DOHH2 (cell line): Measurements from ENCODE around the gene DOCK8.
"Not testable (repeated sequence)": the region's sequence is repeated elsewhere in the genome, so short reads cannot be mapped to it uniquely, and the experiment has no call there.

ENCODE experiments used
- H3F3A ChIP-seq: fragments of 200-600 bp; sonication (generic), shearing (Covaris generic); 2 replicates; pipeline ENCODE4 v1.6.0; 2016; ENCODE audit warnings: antibody characterized with exemption, mild to moderate bottlenecking; ENCODE audit not compliant: control insufficient read depth, insufficient read depth
- H3K27ac ChIP-seq: fragments of 200-600 bp; sonication (generic); 2 replicates; pipeline ENCODE4 v1.5.1; 2014; ENCODE audit warnings: low read depth, mild to moderate bottlenecking, low read length, moderate library complexity
- H3K27me3 ChIP-seq: fragments of 200-600 bp; sonication (generic); 2 replicates; pipeline ENCODE4 v1.6.1; 2014; ENCODE audit warnings: mild to moderate bottlenecking, low read length, mixed read lengths; ENCODE audit not compliant: control insufficient read depth
- H3K36me3 ChIP-seq: fragments of 200-600 bp; sonication (generic); 2 replicates; pipeline ENCODE4 v1.6.1; 2014; ENCODE audit warnings: mild to moderate bottlenecking, low read length, moderate library complexity, mixed read lengths; ENCODE audit not compliant: control insufficient read depth
- H3K4me1 ChIP-seq: fragments of 200-600 bp; sonication (generic); 2 replicates; pipeline ENCODE4 v1.6.1; 2014; ENCODE audit warnings: mild to moderate bottlenecking, low read length, mixed read lengths; ENCODE audit not compliant: control insufficient read depth
- H3K4me2 ChIP-seq: fragments of 200-600 bp; sonication (generic); 2 replicates; pipeline ENCODE4 v1.6.0; 2014; ENCODE audit warnings: mild to moderate bottlenecking, low read length, moderate library complexity
- H3K4me3 ChIP-seq: fragments of 200-600 bp; sonication (generic); 2 replicates; pipeline ENCODE4 v1.5.1; 2014; ENCODE audit warnings: mild to moderate bottlenecking, low read length, mixed read lengths
- H3K79me2 ChIP-seq: fragments of 200-600 bp; sonication (generic); 2 replicates; pipeline ENCODE4 v1.6.1; 2014; ENCODE audit warnings: mild to moderate bottlenecking, low read length, mixed read lengths; ENCODE audit not compliant: control insufficient read depth
- H3K9me2 ChIP-seq: fragments of 200-600 bp; sonication (generic); replicated peaks from 2 replicates; pipeline ENCODE4 v1.6.1; 2014; ENCODE audit warnings: mild to moderate bottlenecking, low read length, mixed read lengths; ENCODE audit not compliant: control insufficient read depth
- H3K9me3 ChIP-seq: fragments of 200-600 bp; sonication (generic); 2 replicates; pipeline ENCODE4 v1.6.1; 2014; ENCODE audit warnings: antibody characterized with exemption, low read length, mixed read lengths; ENCODE audit not compliant: control insufficient read depth, insufficient read depth
- H4K20me1 ChIP-seq: fragments of 200-600 bp; sonication (generic); 2 replicates; pipeline ENCODE4 v1.6.0; 2014; ENCODE audit warnings: low read depth, mild to moderate bottlenecking, antibody characterized with exemption, low read length, moderate library complexity; ENCODE audit not compliant: control insufficient read depth, insufficient read depth
- EZH2phosphoT487 ChIP-seq: fragments of 200-600 bp; sonication (generic); IDR thresholded peaks from 2 replicates; pipeline ENCODE4 v1.6.1; 2017; ENCODE audit warnings: borderline replicate concordance, mild to moderate bottlenecking, antibody characterized with exemption, low read length, moderate library complexity, mixed read lengths
- TF ChIP-seq, protein P1 (sequence below): fragments of 200-600 bp; sonication (generic); IDR thresholded peaks from one replicate; pipeline ENCODE4 v1.5.1; 2014; ENCODE audit warnings: antibody characterized with exemption, mild to moderate bottlenecking, low read depth, low read length; ENCODE audit not compliant: poor library complexity, severe bottlenecking

Gene DOCK8

DNA sequence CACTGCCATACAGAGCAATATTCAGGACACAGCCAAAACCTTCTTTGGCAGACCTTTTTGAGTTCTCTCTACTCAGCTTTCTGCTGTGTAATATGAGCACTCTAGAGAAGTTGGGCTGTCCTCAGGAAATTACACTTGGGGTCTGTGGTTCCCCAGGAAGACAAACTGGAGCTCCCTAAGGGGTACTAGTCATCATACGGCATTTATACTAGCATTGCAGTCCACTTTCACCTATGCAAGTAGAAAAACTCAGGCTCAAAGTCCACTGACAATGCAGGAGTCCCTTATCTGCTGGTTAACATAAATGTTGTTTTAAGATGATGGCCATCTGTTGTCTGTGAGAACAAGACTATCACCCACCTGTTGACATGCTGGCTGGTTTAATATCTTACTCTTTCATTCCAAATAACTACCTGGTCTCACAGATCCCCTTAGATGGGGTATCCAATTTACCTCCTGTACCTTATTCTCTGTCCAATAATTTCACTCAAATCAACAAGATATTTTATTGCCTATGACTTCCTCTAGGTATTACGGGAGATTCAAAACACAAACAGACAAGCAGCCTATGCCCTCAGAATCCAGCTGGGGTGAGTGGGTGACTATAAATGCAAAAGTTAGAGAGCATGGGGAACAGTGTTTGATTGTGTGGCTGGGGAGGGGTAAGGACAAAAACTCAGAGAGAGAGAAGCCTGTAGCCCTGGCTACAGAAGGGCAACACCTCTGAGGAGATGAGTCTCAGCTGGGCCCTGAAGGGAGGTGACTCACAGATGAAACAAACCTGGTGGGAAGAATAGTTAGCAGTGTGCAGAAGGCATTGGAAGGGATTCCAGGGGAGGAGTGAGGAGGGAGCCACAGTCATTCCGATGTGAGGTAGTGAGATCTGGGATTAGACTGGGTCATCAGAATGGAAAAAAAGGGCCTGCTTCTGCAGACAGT, 10.2 kb downstream of the DOCK8 start:
- Histone ChIP-seq H4K20me1 (no peaks in the 10 kb centered on the region), H3K27ac (no peak overlapping the region), H3K4me2 (peak overlapping the region; percentile 59), H3F3A (peaks cover 5% of the 10 kb centered on the region), H3K9me3 (no peaks in the 10 kb centered on the region), H3K4me3 (no peak overlapping the region), H3K4me1 (peaks cover 52% of the 10 kb centered on the region), H3K9me2 (no peaks in the 10 kb centered on the region), H3K79me2 (peaks cover 3% of the 10 kb centered on the region; the same call in 1 of the 2 replicates), H3K27me3 (no peaks in the 10 kb centered on the region), H3K36me3 (no peaks in the 10 kb centered on the region)
- no peak for TF ChIP-seq EZH2phosphoT487
- TF ChIP-seq, protein P1, sequence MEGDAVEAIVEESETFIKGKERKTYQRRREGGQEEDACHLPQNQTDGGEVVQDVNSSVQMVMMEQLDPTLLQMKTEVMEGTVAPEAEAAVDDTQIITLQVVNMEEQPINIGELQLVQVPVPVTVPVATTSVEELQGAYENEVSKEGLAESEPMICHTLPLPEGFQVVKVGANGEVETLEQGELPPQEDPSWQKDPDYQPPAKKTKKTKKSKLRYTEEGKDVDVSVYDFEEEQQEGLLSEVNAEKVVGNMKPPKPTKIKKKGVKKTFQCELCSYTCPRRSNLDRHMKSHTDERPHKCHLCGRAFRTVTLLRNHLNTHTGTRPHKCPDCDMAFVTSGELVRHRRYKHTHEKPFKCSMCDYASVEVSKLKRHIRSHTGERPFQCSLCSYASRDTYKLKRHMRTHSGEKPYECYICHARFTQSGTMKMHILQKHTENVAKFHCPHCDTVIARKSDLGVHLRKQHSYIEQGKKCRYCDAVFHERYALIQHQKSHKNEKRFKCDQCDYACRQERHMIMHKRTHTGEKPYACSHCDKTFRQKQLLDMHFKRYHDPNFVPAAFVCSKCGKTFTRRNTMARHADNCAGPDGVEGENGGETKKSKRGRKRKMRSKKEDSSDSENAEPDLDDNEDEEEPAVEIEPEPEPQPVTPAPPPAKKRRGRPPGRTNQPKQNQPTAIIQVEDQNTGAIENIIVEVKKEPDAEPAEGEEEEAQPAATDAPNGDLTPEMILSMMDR: no peak

DNA sequence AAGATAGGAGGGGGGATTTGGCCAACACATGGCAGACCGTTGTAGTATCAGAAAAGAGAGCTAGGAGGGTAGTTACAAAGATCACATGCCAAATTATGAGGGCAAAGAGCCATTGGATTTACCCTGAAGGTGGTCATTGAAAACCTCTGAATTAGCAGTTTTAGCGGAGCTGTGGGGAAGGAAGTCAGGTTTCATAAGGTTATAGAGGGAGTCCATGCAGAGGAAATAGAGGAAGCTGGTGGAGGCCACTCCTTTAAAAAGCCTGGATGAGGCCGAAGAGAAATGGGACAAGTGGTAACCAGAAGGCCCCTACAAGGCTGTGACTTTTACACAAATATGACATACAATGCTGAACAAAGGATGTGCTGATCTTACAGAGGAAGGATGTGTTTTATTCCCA, 13.2 kb downstream of the DOCK8 start:
- TF ChIP-seq, protein P1: no peak
- TF ChIP-seq EZH2phosphoT487: no peak
- Histone ChIP-seq H3K4me3 (no peak overlapping the region), H3K9me2 (no peaks in the 10 kb centered on the region), H3K79me2 (no peaks in the 10 kb centered on the region), H3K36me3 (no peaks in the 10 kb centered on the region), H3K27me3 (no peaks in the 10 kb centered on the region), H3F3A (no peaks in the 10 kb centered on the region; the same call in 1 of the 2 replicates), H4K20me1 (no peaks in the 10 kb centered on the region), H3K4me2 (no peak overlapping the region), H3K4me1 (peaks cover 22% of the 10 kb centered on the region), H3K9me3 (no peaks in the 10 kb centered on the region), H3K27ac (no peak overlapping the region)

DNA sequence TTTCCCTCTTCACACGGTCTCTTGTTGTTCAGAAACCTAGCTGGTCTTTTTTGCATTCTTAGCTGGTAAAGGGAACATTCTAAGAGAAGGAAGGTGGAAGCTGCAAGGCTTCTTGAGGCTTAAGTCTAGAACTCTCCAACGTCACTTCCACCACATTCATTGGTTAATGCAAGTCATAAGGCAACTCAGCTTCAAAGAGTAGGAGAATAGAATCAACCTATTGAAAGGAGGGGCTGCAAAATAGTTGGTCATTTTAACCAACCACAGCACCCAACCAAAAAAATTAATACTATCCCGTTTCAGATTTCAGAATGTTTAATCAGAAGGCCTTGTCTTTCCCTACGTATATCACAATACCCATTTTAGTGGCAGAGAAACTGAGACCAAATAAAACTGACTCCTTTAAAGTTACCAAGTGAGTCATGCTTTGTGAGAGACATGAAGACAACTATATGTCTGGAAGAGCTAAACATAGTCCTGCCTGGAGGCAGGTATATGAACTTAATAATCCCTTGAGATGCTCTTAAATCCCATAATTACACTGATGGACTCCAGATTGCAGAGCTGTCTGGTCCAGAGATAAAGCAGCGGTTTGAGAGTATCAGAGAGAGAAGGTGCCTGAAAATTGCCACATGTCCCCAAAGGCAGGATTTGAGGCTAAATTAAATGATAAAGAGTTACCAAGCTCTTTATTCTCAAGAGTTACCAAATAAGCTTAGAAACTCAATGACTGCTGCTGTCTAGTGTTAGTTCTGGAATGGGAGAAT, 14.4 kb downstream of the DOCK8 start:
- Histone ChIP-seq H3K36me3 (no peaks in the 10 kb centered on the region), H3K4me3 (no peak overlapping the region), H3K4me2 (no peak overlapping the region), H3K9me3 (no peaks in the 10 kb centered on the region), H3K4me1 (peaks cover 10% of the 10 kb centered on the region), H3F3A (no peaks in the 10 kb centered on the region; the same call in 1 of the 2 replicates), H4K20me1 (no peaks in the 10 kb centered on the region), H3K27ac (no peak overlapping the region), H3K9me2 (no peaks in the 10 kb centered on the region), H3K79me2 (no peaks in the 10 kb centered on the region), H3K27me3 (no peaks in the 10 kb centered on the region)
- TF ChIP-seq EZH2phosphoT487: no peak
- TF ChIP-seq, protein P1: no peak

DNA sequence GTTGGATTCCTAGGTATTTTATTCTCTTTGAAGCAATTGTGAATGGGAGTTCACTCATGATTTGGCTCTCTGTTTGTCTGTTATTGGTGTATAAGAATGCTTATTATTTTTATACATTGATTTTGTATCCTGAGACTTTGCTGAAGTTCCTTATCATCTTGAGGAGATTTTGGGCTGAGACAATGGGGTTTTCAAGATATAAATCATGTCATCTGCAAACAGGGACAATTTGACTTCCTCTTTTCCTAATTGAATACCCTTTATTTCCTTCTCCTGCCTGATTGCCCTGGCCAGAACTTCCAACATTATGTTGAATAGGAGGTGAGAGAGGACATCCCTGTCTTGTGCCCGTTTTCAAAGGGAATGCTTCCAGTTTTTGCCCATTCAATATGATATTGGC, 17.0 kb downstream of the DOCK8 start:
- not testable (repeated sequence) for H3K27ac ChIP-seq, H4K20me1 ChIP-seq, H3K27me3 ChIP-seq, H3K4me1 ChIP-seq, H3K9me3 ChIP-seq, H3K4me3 ChIP-seq, H3F3A ChIP-seq, H3K9me2 ChIP-seq, H3K4me2 ChIP-seq, H3K79me2 ChIP-seq, H3K36me3 ChIP-seq

DNA sequence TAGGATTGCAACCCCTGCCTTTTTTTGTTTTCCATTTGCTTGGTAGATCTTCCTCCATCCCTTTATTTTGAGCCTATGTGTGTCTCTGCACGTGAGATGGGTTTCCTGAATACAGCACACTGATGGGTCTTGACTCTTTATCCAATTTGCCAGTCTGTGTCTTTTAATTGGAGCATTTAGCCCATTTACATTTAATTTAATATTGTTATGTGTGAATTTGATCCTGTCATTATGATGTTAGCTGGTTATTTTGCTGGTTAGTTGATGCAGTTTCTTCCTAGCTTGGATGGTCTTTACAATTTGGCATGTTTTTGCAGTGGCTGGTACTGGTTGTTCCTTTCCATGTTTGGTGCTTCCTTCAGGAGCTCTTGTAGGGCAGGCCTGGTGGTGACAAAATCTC, 19.0 kb downstream of the DOCK8 start:
- not testable (repeated sequence) for H3K4me3 ChIP-seq, H3K4me2 ChIP-seq, H3K36me3 ChIP-seq, H3K9me2 ChIP-seq, H4K20me1 ChIP-seq, H3K9me3 ChIP-seq, H3K27ac ChIP-seq, H3K27me3 ChIP-seq, H3F3A ChIP-seq, H3K4me1 ChIP-seq, H3K79me2 ChIP-seq
